GM12878 (cell line): ENCODE results near the gene TIAM1. TPM values are rescaled to one million over a fixed set of nuclear protein-coding genes. Genes with fewer than 3 reads are reported as not detected.

Source experiments
- ATAC-seq: fragments of 200-7000 bp; cut with Tn5 transposase; 3 replicates; pipeline ENCODE4 v1.9.1; 2020; ENCODE audit warnings: mild to moderate bottlenecking, moderate library complexity
- BruUV-seq: library from RNA; stranded (reverse); fragments of 400-500 nt; replicated peaks from 2 replicates; lab custom pipeline; 2021; lab: Mats Ljungman, UMichigan
- CTCF ChIA-PET: fragments of 300-600 bp; sonication (Branson Sonifier 250); formaldehyde crosslinking; extraction: SDS; loops from one replicate; lab custom pipeline; 2021; ENCODE audit warnings: inconsistent platforms; lab: Yijun Ruan, JAX
- POLR2A ChIA-PET: fragments of 350-600 bp; formaldehyde crosslinking; extraction: SDS; loops from one replicate; lab custom pipeline; 2021; ENCODE audit warnings: inconsistent platforms; lab: Charles Lee
- RAD21 ChIA-PET: fragments of 300-600 bp; sonication (Branson Sonifier 250); formaldehyde crosslinking; loops from one replicate; lab custom pipeline; 2023; ENCODE audit warnings: antibody characterized with exemption; ENCODE audit not compliant: unreplicated experiment; lab: Charles Lee
- SMC1A ChIA-PET: fragments of 300-600 bp; sonication (Branson Sonifier 250); formaldehyde crosslinking; loops from one replicate; lab custom pipeline; 2023; ENCODE audit not compliant: unreplicated experiment, uncharacterized antibody; lab: Charles Lee
- DNase-seq: peaks from one replicate; pipeline ENCODE4 v3.0.0-alpha.2; 2011; ENCODE audit warnings: low read depth, low spot score
- FAIRE-seq: peaks from 3 replicates; lab custom pipeline; 2011; peaks lifted over from hg19 to GRCh38; lab: Jason Lieb, UNC
- H2AFZ ChIP-seq: 2 replicates; pipeline ENCODE4 v1.6.0; 2011; ENCODE audit warnings: low read depth, low read length, control low read depth; ENCODE audit not compliant: control insufficient read depth
- H3K27ac ChIP-seq: 2 replicates; pipeline ENCODE4 v1.5.1; 2011; ENCODE audit warnings: control low read depth; ENCODE audit not compliant: control insufficient read depth, insufficient read depth
- H3K27me3 ChIP-seq, 2 experiments: replicated peaks in 1 of 2; 2 replicates each; pipeline versions ENCODE4 v1.6.0 to v1.6.1; 2011; ENCODE audit warnings: low read length in 1 of 2; ENCODE audit not compliant: control insufficient read depth in 2 of 2, insufficient read depth in 2 of 2
- H3K36me3 ChIP-seq, 2 experiments: 2 replicates each; pipeline ENCODE4 v1.5.1; 2011; ENCODE audit warnings: low read length in 1 of 2; ENCODE audit not compliant: control insufficient read depth in 2 of 2, insufficient read depth in 2 of 2
- H3K4me1 ChIP-seq: 2 replicates; pipeline ENCODE4 v1.6.1; 2011; ENCODE audit warnings: mild to moderate bottlenecking, low read length, moderate library complexity, mixed read lengths; ENCODE audit not compliant: control insufficient read depth, insufficient read depth
- H3K4me2 ChIP-seq: 2 replicates; pipeline ENCODE4 v1.6.0; 2011; ENCODE audit warnings: control low read depth; ENCODE audit not compliant: control insufficient read depth, insufficient read depth
- H3K4me3 ChIP-seq: fragments of 200-600 bp; sonication (generic); 2 replicates; pipeline ENCODE4 v1.5.1; 2016
- H3K79me2 ChIP-seq: 2 replicates; pipeline ENCODE4 v1.6.0; 2011; ENCODE audit warnings: low read length; ENCODE audit not compliant: control insufficient read depth, insufficient read depth
- H3K9ac ChIP-seq: 2 replicates; pipeline ENCODE4 v1.8.0; 2011; ENCODE audit warnings: low read length, control low read depth, mixed read lengths; ENCODE audit not compliant: control insufficient read depth, insufficient read depth
- H3K9me3 ChIP-seq: replicated peaks from 3 replicates; pipeline ENCODE4 v1.5.1; 2011; ENCODE audit warnings: mild to moderate bottlenecking, low read length; ENCODE audit not compliant: control insufficient read depth, insufficient read depth
- H4K20me1 ChIP-seq: 2 replicates; pipeline ENCODE4 v1.6.0; 2011; ENCODE audit not compliant: control insufficient read depth, insufficient read depth
- E2F4 ChIP-seq: IDR thresholded peaks from 2 replicates; pipeline ENCODE4 v1.6.1; 2012; ENCODE audit warnings: low read depth, low read length, improper control_type of control experiment
- EED ChIP-seq: sonication (generic); IDR thresholded peaks from 2 replicates; pipeline ENCODE4 v1.6.1; 2016; ENCODE audit warnings: antibody characterized with exemption, low read depth
- KAT2A ChIP-seq: conservative IDR thresholded peaks from 2 replicates; pipeline ENCODE4 v1.6.1; 2011; ENCODE audit warnings: low read depth, low read length; ENCODE audit not compliant: control insufficient read depth
- MTA2 ChIP-seq: fragments of 450-650 bp; IDR thresholded peaks from 2 replicates; pipeline ENCODE4 v1.6.1; 2016; ENCODE audit warnings: low read depth, mild to moderate bottlenecking, moderate library complexity
- MXI1 ChIP-seq: fragments of 150-350 bp; IDR thresholded peaks from 2 replicates; pipeline ENCODE4 v1.6.1; 2011; ENCODE audit warnings: low read depth, mild to moderate bottlenecking, inconsistent platforms, low read length, improper control_type of control experiment
- NR2C2 ChIP-seq: IDR thresholded peaks from 2 replicates; pipeline ENCODE4 v1.6.1; 2011; ENCODE audit warnings: borderline replicate concordance, low read depth; ENCODE audit not compliant: control insufficient read depth, insufficient read length
- SMAD1 ChIP-seq: fragments of 450-650 bp; IDR thresholded peaks from 2 replicates; pipeline ENCODE4 v1.6.1; 2018; ENCODE audit warnings: mild to moderate bottlenecking, low read depth; ENCODE audit not compliant: partially characterized antibody
- SPI1 ChIP-seq: IDR thresholded peaks from 2 replicates; pipeline ENCODE4 v1.6.1; 2011; ENCODE audit warnings: low read depth, mild to moderate bottlenecking, low read length, moderate library complexity, borderline replicate concordance; ENCODE audit not compliant: insufficient read depth
- TAF1 ChIP-seq: IDR thresholded peaks from 2 replicates; pipeline ENCODE4 v1.6.1; 2011; ENCODE audit warnings: mild to moderate bottlenecking, low read depth, low read length, borderline replicate concordance
- TBL1XR1 ChIP-seq: IDR thresholded peaks from 2 replicates; pipeline ENCODE4 v1.6.1; 2012; ENCODE audit warnings: low read depth, low read length, improper control_type of control experiment
- ZNF217 ChIP-seq: fragments of 450-650 bp; IDR thresholded peaks from 2 replicates; pipeline ENCODE4 v1.6.1; 2017; ENCODE audit warnings: antibody characterized with exemption, mild to moderate bottlenecking
- ZNF274 ChIP-seq: IDR thresholded peaks from one replicate; pipeline ENCODE4 v1.8.0; 2011; ENCODE audit not compliant: insufficient read length, insufficient read depth
- WGBS: methylation state at CpG from one replicate; pipeline ENCODE4 v1.1.6; 2016; ENCODE audit warnings: low lambda C conversion rate; ENCODE audit not compliant: insufficient replicate concordance, insufficient coverage; ENCODE audit errors: missing lambda C conversion rate; 5-methylcytosine and 5-hydroxymethylcytosine counted together
- in situ Hi-C: fragments of 300-500 bp; cut with MboI; formaldehyde crosslinking; loops from 9 replicates; pipeline ENCODE4 v1.14.3; 2018; ENCODE audit warnings: mixed read lengths
- intact Hi-C: fragments of 100-400 bp; cut with micrococcal nuclease; formaldehyde crosslinking; loops from one replicate; pipeline ENCODE4 v1.14.2; 2022; ENCODE audit not compliant: unreplicated experiment
- polyA plus RNA-seq, 11 experiments: library from polyadenylated mRNA; depleted of rRNA in 4 of 11; unstranded in 6 of 11; stranded (reverse) in 5 of 11; fragments of >200 nt; fragmentation: Nextera tagmentation in 4 of 11; fragmentation: Illumina TruSeq in 1 of 11; extraction: Ambion mirVana in 4 of 11; extraction: Trizol in 1 of 11; gene quantifications; 1 replicate in 1 of 11; 2 replicates in 10 of 11; pipeline versions ENCODE4 v1.2.1 to v1.2.3, GENCODE V29; 2011 to 2016; ENCODE audit warnings: inconsistent platforms in 2 of 11, missing spikeins in 2 of 11, low read depth in 1 of 11
- total RNA-seq, 4 experiments: library from RNA; depleted of rRNA in 3 of 4; stranded (reverse); fragments of >200 nt in 3 of 4; fragmentation: Illumina TruSeq in 1 of 4; extraction: Trizol in 1 of 4; gene quantifications; 2 replicates each; pipeline versions ENCODE4 v1.2.1 to v1.2.3, GENCODE V29; 2013 to 2021
- TF ChIP-seq, protein P1 (sequence below): IDR thresholded peaks from 2 replicates; pipeline ENCODE4 v1.6.1; 2012; ENCODE audit warnings: low read depth, low read length, improper control_type of control experiment
- TF ChIP-seq, protein P2 (sequence below): fragments of 450-650 bp; conservative IDR thresholded peaks from 2 replicates; pipeline ENCODE4 v1.6.1; 2017; ENCODE audit warnings: mild to moderate bottlenecking, moderate library complexity
- TF ChIP-seq, protein P3 (sequence below): fragments of 450-650 bp; formaldehyde crosslinking; IDR thresholded peaks from 2 replicates; pipeline ENCODE4 v1.5.0; 2022; ENCODE audit warnings: mild to moderate bottlenecking, missing genetic modification characterization

TIAM1 gene
- total and polyA plus RNA-seq, 10 of the 15 experiments (the other 5 are each of a cell fraction or from before 2014, with no cell fraction given), result 0.31 to 35.9 (median 0.78) TPM

DNA sequence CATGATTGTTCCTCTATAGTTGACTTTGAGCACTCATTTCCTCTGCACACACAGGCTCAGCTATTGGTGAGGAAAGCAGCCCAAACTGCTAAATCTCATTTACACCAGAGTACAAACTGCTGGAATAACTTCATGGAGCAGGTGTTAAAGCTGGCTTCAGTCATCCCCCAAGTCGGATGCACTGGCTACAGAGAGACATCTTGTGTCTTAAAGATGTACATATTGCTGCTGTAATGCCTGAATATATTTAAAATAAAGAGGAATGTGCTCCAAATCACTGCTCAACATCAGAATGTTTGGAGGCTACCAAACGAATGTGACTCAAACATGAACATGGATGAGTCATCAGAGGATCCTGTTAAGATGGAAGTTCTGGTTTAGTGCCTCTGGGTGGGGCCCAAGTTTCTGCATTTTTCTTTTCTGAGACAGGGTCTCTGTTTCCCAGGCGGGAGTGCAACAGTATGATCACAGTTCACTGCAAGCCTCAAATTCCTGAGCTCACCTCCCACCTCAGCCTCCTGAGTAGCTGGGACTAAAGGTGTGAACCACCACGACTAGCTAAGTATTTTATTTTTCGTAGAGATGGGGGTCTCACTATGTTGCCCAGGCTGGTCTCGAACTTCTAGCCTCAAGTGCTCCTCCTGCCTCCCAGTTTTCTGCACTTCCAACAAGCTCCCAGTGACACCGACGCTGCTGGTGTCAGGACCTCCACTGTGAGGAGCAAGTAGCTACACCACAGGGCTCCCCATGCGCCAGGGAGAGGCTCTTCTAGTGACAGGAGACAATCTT is 226.7 kb downstream of the TIAM1 start:
- H3K9me3 ChIP-seq, result no peaks in the 10 kb centered on the region
- 22% methylated on average over 9 of the region's 9 CpGs for WGBS
- no TSS peak for BruUV-seq
- H3K4me2 ChIP-seq, result no peak overlapping the region
- FAIRE-seq (no peak), ATAC-seq (no peak), DNase-seq (no peak)
- no peak overlapping the region for H2AFZ ChIP-seq
- intact Hi-C loops (no loop called here), in situ Hi-C loops (no loop called here)
- POLR2A ChIA-PET, result interaction anchor here (0.5 to 0.7 kb wide), 2 partner anchors 81 to 215 kb away, joined by 3 to 7 read pairs; no protein-coding TSS in a partner anchor
- no peaks in the 10 kb centered on the region for H3K4me1 ChIP-seq
- H3K79me2 ChIP-seq, result no peaks in the 10 kb centered on the region
- CTCF ChIA-PET, result interaction anchor here (0.6 to 1.5 kb wide), 6 partner anchors 9 to 464 kb away, joined by 3 to 4 read pairs (median 3); no protein-coding TSS in a partner anchor
- no peaks in the 10 kb centered on the region for H4K20me1 ChIP-seq
- no peak overlapping the region for H3K4me3 ChIP-seq
- RAD21 ChIA-PET, result no interaction called here
- SMC1A ChIA-PET, result interaction anchor here (1.2 kb wide), 1 partner anchor 18 kb away, joined by 3 read pairs; no protein-coding TSS in a partner anchor
- H3K9ac ChIP-seq, result no peak overlapping the region
- no peak overlapping the region for H3K27ac ChIP-seq
- H3K36me3 ChIP-seq, result no peaks in the 10 kb centered on the region; a peak in 1 of 4 replicates
- H3K27me3 ChIP-seq, result no peaks in the 10 kb centered on the region
- no peak for TF ChIP-seq EED
- no peak for TF ChIP-seq ZNF274
- no peak for TF ChIP-seq MTA2
- TF ChIP-seq TAF1, result no peak
- TF ChIP-seq ZNF217, result no peak
- TF ChIP-seq, protein P1, sequence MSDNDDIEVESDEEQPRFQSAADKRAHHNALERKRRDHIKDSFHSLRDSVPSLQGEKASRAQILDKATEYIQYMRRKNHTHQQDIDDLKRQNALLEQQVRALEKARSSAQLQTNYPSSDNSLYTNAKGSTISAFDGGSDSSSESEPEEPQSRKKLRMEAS, result no peak
- no peak for TF ChIP-seq MXI1
- no peak for TF ChIP-seq E2F4
- TF ChIP-seq, protein P2, sequence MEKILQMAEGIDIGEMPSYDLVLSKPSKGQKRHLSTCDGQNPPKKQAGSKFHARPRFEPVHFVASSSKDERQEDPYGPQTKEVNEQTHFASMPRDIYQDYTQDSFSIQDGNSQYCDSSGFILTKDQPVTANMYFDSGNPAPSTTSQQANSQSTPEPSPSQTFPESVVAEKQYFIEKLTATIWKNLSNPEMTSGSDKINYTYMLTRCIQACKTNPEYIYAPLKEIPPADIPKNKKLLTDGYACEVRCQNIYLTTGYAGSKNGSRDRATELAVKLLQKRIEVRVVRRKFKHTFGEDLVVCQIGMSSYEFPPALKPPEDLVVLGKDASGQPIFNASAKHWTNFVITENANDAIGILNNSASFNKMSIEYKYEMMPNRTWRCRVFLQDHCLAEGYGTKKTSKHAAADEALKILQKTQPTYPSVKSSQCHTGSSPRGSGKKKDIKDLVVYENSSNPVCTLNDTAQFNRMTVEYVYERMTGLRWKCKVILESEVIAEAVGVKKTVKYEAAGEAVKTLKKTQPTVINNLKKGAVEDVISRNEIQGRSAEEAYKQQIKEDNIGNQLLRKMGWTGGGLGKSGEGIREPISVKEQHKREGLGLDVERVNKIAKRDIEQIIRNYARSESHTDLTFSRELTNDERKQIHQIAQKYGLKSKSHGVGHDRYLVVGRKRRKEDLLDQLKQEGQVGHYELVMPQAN, result no peak
- TF ChIP-seq SPI1, result no peak
- no peak for TF ChIP-seq KAT2A
- no peak for TF ChIP-seq SMAD1
- TF ChIP-seq, protein P3, sequence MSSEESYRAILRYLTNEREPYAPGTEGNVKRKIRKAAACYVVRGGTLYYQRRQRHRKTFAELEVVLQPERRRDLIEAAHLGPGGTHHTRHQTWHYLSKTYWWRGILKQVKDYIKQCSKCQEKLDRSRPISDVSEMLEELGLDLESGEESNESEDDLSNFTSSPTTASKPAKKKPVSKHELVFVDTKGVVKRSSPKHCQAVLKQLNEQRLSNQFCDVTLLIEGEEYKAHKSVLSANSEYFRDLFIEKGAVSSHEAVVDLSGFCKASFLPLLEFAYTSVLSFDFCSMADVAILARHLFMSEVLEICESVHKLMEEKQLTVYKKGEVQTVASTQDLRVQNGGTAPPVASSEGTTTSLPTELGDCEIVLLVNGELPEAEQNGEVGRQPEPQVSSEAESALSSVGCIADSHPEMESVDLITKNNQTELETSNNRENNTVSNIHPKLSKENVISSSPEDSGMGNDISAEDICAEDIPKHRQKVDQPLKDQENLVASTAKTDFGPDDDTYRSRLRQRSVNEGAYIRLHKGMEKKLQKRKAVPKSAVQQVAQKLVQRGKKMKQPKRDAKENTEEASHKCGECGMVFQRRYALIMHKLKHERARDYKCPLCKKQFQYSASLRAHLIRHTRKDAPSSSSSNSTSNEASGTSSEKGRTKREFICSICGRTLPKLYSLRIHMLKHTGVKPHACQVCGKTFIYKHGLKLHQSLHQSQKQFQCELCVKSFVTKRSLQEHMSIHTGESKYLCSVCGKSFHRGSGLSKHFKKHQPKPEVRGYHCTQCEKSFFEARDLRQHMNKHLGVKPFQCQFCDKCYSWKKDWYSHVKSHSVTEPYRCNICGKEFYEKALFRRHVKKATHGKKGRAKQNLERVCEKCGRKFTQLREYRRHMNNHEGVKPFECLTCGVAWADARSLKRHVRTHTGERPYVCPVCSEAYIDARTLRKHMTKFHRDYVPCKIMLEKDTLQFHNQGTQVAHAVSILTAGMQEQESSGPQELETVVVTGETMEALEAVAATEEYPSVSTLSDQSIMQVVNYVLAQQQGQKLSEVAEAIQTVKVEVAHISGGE (CRISPR knock-in tag), result no peak
- no peak for TF ChIP-seq TBL1XR1
- TF ChIP-seq NR2C2, result no peak
